Measurements from ENCODE around the gene MANBA.
"Not testable (repeated sequence)": the region's sequence is repeated elsewhere in the genome, so short reads cannot be mapped to it uniquely, and the experiment has no call there.

Gene MANBA

DNA sequence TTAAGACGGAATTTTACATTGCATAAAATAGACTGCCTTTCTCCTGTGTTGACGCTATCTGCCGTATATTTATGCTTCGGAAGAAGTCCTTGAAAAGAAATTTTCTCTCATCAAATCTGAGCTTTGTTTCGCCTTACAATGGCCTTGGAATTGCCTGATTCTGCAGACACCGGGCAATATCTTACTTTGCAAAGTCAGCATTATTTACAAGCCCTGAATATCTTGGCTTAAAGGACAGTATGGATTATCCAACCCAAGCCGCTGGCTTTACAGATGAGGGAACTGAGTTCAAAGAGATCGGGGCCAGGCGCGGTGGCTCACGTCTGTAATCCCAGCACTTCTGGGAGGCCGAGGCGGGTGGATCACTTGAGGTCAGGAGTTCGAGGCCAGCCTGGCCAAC, 1.1 kb upstream of the MANBA start:
- no peak for DNase-seq (ENCODE audit: low read depth in 2 of 2)

DNA sequence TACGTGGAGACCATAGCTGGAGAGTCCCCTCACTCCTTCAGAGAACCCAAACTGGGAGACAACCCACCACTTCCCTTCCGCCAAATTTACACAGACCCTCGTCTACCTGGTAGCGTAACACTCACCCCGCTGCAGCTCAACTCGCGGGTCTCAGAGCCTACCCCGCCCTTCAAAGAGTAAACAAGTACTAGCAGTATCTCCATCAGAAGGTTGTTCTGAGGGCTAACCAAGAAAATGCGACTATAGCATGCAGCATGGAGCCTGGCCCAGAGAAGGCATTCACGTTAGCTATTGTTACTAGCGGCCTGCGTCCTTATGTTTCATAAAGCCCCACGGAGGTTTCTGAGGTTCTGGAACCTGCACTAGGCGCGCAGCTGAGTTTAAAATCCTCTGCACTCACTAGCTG, 531 bp upstream of the MANBA start:
- DNase-seq (ENCODE audit: low read depth in 2 of 2), result no peak

DNA sequence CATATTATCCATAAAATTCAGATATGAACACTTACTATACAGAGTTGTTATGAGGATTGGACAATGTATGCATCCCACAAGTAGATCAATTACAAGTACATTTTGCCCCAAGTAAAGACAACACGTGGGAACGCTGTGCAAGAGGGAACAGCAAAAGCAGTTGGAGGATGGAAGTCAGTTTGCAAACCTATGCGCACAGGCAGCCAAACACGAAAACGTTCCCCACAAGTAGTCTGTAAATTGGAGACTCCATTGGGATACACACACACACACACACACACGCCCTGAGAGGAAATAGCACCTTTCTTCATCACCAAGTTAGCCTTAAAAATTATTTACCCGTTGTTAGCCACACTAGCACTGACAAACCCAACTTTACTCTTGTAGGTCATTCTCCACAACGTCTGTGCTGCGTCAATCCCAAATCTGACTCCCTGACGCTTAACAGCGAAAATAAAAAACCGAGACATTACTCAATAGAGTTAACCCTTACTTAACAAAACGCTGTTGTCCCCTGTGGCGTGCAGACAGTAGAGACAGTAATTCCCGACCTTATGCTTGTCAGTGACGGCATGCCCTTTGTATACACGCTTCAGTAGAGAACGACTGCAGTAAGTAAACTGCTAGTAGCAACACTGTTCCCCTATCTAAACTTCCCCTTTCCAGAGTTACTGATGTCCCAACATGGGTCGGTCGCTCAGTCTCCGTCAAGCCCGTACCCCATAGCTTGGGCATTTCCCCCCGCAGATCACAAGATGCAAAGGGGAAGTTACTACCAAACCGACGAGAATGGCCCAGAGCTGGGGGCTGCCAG, 730 bp downstream of the MANBA start:
- no peak for DNase-seq (ENCODE audit: low read depth in 2 of 2)

DNA sequence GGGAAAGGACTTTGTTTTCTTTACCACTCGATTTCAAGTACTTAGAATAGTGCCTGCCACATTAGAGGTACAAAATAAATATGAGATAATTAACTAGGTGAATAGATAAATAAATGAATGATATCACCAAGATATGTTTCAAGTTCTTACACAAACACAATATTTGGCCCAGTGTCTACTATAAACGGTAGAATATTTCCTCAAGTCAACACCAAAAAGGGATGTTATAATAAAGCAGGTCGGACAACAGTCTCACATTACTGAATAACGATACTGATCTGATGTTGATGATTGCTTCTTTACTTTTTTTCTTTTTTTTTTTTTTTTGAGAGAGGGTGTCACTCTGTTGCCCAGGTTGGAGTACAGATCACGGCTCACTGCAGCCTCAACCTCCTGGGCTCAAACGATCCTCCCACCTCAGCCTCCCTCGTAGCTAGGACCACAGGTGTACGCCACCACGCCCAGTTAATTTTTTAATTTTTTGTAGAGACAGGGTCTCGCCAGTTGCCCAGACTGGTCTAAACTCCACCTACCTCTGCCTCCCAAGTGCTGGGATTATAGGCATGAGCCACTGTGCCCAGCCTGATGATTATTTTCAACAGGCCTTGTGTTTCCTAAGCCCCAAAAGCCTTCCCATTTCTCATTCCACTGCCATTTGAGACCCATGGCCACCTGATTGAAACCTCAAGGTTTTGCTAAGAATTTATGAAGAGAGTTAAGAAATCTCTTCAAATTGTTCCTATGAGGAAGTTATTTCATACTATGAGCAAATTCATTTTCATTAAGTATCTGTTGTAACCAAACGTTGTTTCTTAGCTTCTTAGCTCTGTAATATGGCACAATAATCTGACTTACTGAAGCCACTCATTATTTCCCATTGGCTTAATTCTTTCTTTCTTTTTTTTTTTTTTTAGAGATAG, 2.3 kb downstream of the MANBA start:
- DNase-seq (ENCODE audit: low read depth in 2 of 2), result no peak

DNA sequence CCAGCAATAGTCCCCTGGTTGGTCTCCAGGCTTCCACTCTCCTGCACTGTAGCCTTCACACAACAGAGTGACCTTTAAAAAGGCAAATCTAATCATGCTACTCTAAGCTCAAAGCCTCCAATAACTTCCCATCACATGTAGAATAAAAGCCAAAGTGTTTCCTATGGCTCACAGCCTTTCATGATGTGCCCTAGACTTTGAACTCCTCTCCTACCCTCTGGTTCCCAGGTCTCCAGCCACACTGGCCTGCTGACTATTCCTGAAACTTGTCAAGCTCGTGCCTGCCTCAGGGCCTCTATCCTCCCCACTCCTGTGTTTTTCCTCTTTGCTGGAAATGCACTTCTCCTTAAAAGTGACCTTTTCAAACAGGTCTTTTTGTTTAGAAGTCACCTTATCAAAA, 3.1 kb downstream of the MANBA start:
- no peak for DNase-seq (ENCODE audit: low read depth in 2 of 2)

DNA sequence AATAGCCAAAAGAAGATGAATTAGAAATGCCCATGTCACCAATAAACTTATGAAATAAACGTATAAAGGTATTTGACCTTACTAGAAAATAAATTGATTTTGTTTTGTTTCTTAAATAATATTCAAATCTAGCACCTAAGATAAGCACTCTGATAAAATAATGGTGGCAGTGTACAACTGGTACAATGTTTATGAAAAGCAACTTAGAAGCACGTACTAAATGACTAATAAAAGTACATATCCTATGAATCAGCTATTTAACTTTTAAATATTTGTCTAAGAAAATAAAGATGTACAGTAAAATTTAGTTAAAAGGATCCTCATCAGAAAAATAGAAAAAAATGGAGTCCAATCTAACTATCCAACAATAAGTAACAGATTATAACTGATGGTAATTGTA, 6.7 kb downstream of the MANBA start:
- DNase-seq (ENCODE audit: low read depth in 2 of 2), result no peak

DNA sequence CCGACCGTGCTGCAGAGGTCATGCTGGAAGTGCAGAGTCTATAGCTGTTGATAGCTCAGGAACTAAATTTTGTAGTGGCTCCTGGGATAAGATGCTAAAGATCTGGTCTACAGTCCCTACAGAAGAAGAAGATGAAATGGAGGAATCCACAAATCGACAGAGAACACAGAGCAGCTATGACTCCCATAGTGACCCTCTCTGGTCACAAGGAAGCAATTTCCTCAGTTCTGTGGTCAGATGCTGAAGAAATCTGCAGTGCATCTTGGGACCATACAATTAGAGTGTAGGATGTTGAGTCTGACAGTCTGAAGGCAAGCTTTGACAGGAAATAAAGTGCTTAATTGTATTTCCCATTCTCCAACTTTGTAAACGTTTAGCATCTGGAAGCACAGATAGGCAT, 8.8 kb downstream of the MANBA start:
- no peak for DNase-seq (ENCODE audit: low read depth in 2 of 2)

DNA sequence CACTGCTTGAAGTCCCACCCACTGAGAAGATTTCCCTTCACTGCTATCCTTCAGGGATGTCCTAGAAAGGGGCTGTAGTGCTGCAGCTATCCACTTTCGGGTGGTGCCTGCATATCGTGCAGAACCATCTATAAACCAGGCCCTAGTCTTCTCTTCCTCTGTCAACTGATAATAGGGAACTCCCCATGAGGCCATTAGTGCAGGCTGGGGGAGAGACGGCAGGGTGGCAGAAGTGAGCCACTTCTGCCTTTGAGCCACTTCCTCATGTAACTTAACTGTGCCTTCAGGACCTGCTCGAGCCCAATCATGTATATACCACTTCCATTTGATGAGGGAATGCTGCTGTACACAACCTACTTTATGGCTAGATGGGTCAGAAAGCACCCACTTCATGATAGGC, 17.4 kb downstream of the MANBA start:
- not testable (repeated sequence) for DNase-seq (ENCODE audit: low read depth in 2 of 2)

DNA sequence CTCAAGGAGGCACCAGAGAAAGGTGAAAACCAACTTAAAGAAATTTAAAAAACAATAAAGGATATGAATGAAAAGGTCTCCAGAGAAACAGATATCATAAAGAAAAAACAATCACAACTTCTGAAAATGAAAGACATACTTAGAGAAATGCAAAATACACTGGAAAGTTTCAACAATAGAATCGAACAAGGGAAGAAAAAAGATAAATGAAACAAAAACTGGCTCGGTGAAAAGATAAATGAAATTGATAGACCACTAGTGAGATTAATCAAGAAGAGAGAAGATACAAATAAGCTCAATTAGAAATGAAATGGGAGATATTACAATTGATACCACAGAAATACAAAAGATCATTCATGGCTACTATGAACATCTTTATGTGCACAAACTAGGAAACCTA, 22.0 kb downstream of the MANBA start:
- DNase-seq (ENCODE audit: low read depth in 2 of 2), result not testable (repeated sequence)

DNA sequence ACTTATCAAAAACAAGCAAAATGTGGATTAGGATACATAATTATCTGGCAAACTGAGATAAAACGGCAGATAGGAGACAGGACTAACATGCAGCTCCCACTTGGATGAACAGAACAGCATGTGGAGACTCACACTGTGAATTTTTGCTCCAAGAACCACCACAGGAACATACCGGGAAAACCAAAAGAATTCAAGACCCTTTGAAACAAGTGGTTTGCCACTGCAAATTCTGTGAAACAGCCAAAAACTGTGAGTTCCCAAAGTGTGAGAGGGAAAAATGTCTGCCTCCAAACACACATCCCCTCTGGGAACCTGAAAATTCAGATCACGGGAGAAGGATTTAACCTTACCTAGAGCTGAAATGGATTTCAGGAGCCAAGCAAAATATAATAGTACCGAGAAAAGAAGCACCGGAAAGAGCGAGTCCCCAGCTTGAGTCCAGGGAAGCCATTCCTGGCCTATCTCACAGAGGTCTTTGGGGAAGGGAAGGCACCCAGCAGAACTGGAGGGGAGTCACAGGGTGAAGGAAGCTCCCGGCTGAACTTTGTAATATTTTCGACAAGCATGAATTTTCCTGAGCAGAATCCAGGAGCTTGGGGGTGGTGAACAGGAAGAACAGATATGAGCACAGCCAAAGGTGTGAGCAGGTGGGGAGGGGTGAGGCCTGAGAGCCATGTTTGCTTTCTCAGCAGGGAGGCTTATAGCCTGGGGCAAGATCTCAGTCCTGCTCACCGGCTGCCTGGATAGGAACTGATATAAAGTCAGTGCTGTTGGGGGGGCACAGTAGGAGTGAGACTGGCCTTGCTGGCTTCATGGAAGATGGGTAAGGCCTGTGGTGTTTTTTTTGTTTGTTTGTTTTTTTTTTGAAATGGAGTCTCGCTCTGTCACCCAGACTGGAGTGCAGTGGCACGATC, 23.9 kb downstream of the MANBA start:
- no peak for DNase-seq (ENCODE audit: low read depth in 2 of 2)

DNA sequence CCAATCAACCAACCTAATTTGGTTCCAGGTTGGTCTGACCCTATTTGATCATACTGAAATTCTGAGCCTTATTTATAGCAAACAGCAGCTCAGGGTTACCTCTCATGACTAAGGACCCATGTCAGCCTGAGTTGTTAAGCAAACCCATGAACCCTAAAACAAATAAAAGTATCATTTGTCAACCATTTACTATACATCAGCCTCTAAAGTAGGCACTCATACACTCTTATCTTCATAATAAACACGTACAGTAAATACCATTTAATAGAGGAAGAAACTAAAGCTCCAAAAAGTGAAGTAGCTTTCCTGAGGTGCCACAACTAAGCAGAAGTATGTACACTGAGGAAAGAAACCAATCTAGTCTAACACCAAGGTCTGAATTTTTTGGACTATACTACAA, 25.2 kb downstream of the MANBA start:
- DNase-seq (ENCODE audit: low read depth in 2 of 2), result no peak

DNA sequence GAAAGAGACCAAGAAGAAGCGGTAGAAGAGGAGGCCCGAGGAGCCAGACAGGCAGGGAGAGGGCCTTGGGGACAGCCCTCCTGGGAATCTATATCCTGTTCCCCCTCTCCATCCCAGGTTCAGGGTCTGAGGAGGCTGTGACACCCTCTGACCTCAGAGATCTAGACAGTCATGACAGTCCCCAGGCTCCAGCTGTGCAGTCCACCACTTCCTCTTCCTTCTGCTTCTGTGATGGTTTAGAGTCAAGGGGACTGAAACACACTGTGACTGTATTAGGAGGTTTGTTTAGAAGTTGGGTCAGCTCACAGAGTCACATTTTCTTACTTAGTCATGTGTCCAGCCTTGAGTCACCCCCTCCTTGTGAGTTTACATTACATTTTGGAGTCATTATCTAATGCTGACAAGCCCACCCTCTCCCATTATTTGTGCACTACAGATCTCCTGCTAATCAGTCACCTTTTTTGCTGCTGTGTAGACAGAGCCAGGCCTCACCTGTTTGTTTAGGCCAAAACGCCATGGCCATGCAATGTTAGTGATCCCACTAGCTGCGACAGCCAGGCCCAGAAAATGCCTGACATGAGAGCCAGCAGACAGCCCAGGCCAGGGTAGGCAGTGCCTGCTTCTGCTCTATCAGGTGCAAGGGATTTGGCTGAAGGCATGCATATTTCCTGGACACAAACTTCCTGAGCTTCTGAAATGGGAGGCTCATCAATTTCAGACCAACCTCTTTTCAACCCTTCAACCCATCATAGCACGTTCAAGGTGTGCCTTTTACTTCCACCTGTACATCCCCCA, 26.0 kb downstream of the MANBA start:
- DNase-seq (ENCODE audit: low read depth in 2 of 2), result no peak

DNA sequence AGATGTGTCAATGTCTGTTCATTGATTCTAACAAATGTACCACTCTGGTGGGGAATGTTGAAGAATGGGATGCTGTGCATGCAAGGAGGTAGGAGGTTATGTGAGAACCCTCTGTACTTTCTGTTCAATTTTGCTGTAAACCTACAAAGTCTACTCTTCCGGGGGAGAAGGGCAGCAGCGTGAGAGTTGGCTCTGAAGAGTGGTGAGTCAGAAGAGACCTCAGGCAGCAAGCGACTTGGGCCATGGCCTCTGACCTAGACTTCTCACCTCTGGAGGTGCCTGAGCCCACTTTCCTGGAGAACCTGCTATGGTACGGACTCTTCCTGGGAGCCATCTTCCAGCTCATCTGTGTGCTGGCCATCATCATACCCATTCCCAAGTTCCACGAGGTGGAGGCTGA, 26.7 kb downstream of the MANBA start:
- no peak for DNase-seq (ENCODE audit: low read depth in 2 of 2)

DNA sequence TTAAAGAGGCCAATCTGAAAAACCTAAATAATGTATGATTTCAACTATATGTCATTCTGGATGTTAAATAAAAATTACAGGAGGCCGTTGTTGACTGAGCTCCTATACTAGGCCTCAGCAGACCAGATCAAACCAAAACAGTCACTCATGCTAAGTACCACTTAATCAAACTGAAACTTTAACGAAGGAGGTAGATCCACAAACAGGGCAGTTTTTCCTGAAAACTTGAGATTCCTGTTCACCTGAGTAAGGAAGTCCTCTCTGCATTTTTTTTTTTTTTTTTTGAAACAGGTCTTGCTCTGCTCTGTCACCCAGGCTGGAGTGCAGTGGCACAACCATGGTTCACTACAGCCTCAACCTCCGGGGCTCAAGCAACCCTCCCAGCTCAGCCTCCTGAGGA, 27.7 kb downstream of the MANBA start:
- no peak for DNase-seq (ENCODE audit: low read depth in 2 of 2)

DNA sequence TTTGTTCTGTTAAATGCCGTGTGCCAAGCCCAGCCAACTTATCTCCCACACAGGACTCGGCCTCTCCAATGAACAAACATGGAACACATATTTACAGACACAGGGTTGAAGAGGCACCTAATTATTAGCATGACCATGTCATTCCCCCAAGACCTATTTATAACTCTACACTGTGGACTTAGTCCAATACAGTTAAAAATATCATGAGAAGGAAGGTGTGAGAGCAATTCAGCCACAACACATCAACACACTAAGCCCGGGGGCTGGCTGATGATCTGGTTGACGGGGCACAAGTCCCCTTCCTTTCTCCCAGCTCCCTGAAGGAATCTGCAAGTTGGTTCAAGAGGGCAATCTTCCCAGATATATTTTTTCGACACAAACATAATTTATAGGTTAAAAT, 28.1 kb downstream of the MANBA start:
- DNase-seq (ENCODE audit: low read depth in 2 of 2), result no peak

DNA sequence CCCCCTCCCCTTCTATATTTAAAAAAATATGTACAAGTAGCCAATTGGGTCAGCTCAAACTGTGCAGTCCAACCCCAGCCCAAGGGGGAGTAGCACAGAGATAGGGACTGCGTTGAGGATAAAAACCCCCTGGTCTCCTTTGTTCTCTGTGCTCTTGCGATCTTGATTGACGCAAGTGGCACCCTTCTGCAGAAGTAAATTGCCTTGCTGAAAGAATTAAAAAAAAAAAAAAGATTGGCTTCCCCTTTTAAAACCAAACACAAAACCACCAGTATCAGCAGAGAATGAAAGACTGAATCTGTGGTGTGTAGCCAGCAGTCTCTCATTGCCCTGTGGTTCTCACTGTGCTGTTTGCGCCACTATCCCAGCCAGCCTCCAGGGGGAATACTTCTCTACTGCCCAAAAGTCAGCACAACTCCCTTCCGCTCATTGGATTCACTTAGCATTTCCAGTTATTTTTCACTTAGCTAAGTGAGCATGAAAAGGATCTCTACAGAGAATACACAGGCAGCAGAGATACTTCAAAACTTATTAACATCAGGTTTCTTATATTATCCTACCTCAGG, 29.7 kb downstream of the MANBA start:
- no peak for DNase-seq (ENCODE audit: low read depth in 2 of 2)

DNA sequence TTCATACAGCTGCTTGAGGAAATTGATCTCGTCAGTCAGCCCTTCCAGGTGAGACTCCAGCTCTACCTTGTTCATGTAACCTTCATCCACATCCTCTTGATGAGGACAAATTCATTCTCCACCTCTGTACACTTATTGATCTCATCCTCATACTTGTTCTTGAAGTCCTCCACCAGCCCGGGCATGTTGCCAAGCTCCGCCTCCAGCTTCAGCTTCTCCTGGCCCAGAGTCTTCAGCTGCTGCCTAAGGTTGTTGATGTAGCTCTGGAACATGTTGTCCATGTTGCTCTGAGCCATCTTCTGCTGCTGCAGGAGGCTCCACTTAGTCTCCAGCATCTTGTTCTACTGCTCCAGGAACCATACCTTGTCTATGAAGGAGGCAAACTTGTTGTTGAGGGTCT, 31.3 kb downstream of the MANBA start:
- not testable (repeated sequence) for DNase-seq (ENCODE audit: low read depth in 2 of 2)

DNA sequence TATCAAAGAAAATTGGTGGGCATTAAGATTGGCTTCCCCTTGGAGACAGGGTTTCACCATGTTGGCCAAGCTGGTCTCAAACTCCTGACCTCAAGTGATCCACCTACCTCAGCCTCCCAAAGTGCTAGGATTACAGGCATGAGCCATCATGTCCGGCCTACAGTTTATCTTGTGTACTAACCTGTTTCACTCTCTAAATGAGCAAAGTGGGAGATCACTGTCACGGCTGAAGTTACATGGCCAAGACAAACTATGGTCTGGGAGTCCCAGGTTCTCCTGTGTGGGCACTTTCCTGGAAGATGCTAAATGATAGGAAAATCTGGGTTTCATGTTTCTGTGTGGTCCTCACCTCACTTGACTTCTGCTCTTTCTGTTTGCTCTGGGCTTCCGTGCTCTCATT, 33.8 kb downstream of the MANBA start:
- DNase-seq (ENCODE audit: low read depth in 2 of 2), result not testable (repeated sequence)

DNA sequence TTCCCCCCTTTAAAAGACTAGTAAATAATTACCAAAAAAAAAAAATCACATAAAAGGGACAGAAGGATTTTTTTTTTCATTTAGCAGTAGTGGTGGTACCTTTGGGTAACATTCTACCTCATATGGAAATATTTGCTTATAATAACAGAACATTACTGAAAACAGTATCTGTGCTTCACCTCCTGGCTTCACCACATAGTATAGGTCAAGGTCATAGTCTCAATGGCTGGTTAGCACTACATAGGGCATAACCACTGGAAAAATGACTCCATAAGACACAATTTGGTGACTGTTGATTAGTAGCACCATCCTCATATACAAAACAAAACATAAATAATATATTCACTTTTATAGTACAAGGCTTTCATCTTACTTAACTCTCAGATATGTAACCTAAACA, 34.7 kb downstream of the MANBA start:
- no peak for DNase-seq (ENCODE audit: low read depth in 2 of 2)

DNA sequence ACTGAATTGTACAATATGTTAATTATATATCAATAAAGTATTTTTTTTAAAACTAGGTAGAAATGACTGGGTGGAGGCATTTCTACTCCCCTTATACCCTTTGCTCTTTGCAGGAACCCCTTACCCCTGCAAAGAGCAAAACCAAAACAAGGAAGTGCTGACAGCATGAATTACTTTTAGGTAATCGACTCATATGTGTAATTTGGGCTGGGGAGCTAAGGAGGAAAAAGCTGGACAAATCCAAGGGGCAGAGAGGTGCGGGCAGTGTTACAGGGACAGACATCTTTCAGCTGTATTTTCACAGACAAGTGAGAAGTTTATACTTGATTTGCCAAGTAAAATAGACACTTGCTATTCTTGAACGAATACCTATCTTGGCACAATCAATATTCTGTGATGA, 35.5 kb downstream of the MANBA start:
- no peak for DNase-seq (ENCODE audit: low read depth in 2 of 2)

DNA sequence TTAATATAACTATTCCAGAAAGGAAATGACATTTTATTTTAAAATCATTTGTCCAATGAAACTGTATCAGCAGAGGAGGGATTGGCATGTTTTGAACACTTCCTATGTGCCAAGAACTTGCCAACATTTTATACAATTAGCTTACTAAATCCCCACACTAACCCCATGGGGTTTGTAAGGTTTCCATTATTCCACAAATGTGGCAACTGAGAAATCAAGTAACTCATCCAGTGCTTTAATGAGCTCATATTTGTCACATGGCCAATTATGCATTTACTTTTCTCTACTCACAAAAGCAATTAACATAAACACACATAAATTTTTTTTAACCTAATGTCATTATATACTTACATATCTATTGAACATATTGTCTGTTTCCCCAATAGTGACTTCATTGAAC, 37.3 kb downstream of the MANBA start:
- no peak for DNase-seq (ENCODE audit: low read depth in 2 of 2)

All from activated CD8-positive, alpha-beta memory T cell treated with anti-CD3 and anti-CD28 coated beads for 4 hours (primary cell).